ENCODE data around the gene ZSCAN5A.
"Not testable (repeated sequence)": the region's sequence is repeated elsewhere in the genome, so short reads cannot be mapped to it uniquely, and the experiment has no call there.

Gene ZSCAN5A

GRCh38 chr19:56308792-56309191, 5.8 kb downstream of the ZSCAN5A start:
- Mint-ChIP-seq H3K4me1 (ENCODE audit: low read depth) (peaks cover 32% of the 10 kb centered on the region), H3K27ac (no peak overlapping the region), H3K4me3 (no peak overlapping the region), H3K9me3 (no peaks in the 10 kb centered on the region), H3K36me3 (ENCODE audit: low read depth) (peaks cover 78% of the 10 kb centered on the region), H3K27me3 (no peaks in the 10 kb centered on the region)
- intact Hi-C loops (cut with micrococcal nuclease), result loop anchor here (1.0 to 10.0 kb wide), 2 partner anchors 25 to 54 kb away; no protein-coding TSS in a partner anchor

- Mint-ChIP-seq H3K4me1 (ENCODE audit: low read depth) (peaks cover 16% of the 10 kb centered on the region), H3K36me3 (ENCODE audit: low read depth) (peaks cover 81% of the 10 kb centered on the region)
- not testable (repeated sequence) for H3K4me3 Mint-ChIP-seq, H3K27me3 Mint-ChIP-seq, H3K27ac Mint-ChIP-seq, H3K9me3 Mint-ChIP-seq
- intact Hi-C loops (cut with micrococcal nuclease), result loop anchor here (10.0 kb wide), 1 partner anchor 52 kb away; no protein-coding TSS in a partner anchor
These were observed 7.6 kb downstream of the ZSCAN5A start for GRCh38 chr19:56307062-56307461.

- Mint-ChIP-seq H3K4me3 (no peak overlapping the region), H3K4me1 (ENCODE audit: low read depth) (peaks cover 23% of the 10 kb centered on the region), H3K27me3 (no peaks in the 10 kb centered on the region), H3K36me3 (ENCODE audit: low read depth) (peaks cover 89% of the 10 kb centered on the region), H3K9me3 (peaks cover 19% of the 10 kb centered on the region), H3K27ac (no peak overlapping the region)
- intact Hi-C loops (cut with micrococcal nuclease), result loop anchor here (10.0 kb wide), 1 partner anchor 51 kb away; no protein-coding TSS in a partner anchor
These were observed 8.6 kb downstream of the ZSCAN5A start for GRCh38 chr19:56306016-56306415.

GRCh38 chr19:56304243-56304642, 10.4 kb downstream of the ZSCAN5A start:
- H3K4me1 Mint-ChIP-seq (ENCODE audit: low read depth), result peaks cover 19% of the 10 kb centered on the region
- intact Hi-C loops (cut with micrococcal nuclease), result loop anchor here (10.0 kb wide), 1 partner anchor 49 kb away; no protein-coding TSS in a partner anchor
- H3K4me3 Mint-ChIP-seq, result no peak overlapping the region
- H3K9me3 Mint-ChIP-seq, result peaks cover 19% of the 10 kb centered on the region
- H3K27me3 Mint-ChIP-seq, result no peaks in the 10 kb centered on the region
- H3K36me3 Mint-ChIP-seq (ENCODE audit: low read depth), result peaks cover 83% of the 10 kb centered on the region
- H3K27ac Mint-ChIP-seq, result no peak overlapping the region

- Mint-ChIP-seq H3K9me3 (peaks cover 19% of the 10 kb centered on the region), H3K27me3 (no peaks in the 10 kb centered on the region), H3K36me3 (ENCODE audit: low read depth) (peaks cover 75% of the 10 kb centered on the region), H3K4me1 (ENCODE audit: low read depth) (peaks cover 19% of the 10 kb centered on the region), H3K4me3 (no peak overlapping the region), H3K27ac (peak overlapping the region; percentile 65)
- intact Hi-C loops (cut with micrococcal nuclease), result loop anchor here (10.0 kb wide), 1 partner anchor 47 kb away; no protein-coding TSS in a partner anchor
These were observed 12.6 kb downstream of the ZSCAN5A start for GRCh38 chr19:56301886-56302620.

- intact Hi-C loops (cut with micrococcal nuclease), result loop anchor here (10.0 kb wide), 1 partner anchor 46 kb away; no protein-coding TSS in a partner anchor
- H3K9me3 Mint-ChIP-seq, result peaks cover 19% of the 10 kb centered on the region
- H3K4me3 Mint-ChIP-seq, result no peak overlapping the region
- no peaks in the 10 kb centered on the region for H3K27me3 Mint-ChIP-seq
- H3K27ac Mint-ChIP-seq, result peak overlapping the region; percentile 65
- H3K36me3 Mint-ChIP-seq (ENCODE audit: low read depth), result peaks cover 80% of the 10 kb centered on the region
- H3K4me1 Mint-ChIP-seq (ENCODE audit: low read depth), result peaks cover 19% of the 10 kb centered on the region
These were observed 13.5 kb downstream of the ZSCAN5A start for GRCh38 chr19:56301155-56301554.

GRCh38 chr19:56299688-56300087, 15.0 kb downstream of the ZSCAN5A start:
- peaks cover 14% of the 10 kb centered on the region for H3K4me1 Mint-ChIP-seq (ENCODE audit: low read depth)
- no peaks in the 10 kb centered on the region for H3K27me3 Mint-ChIP-seq
- H3K36me3 Mint-ChIP-seq (ENCODE audit: low read depth), result peaks cover 80% of the 10 kb centered on the region
- H3K4me3 Mint-ChIP-seq, result no peak overlapping the region
- peaks cover 19% of the 10 kb centered on the region for H3K9me3 Mint-ChIP-seq
- intact Hi-C loops (cut with micrococcal nuclease), result loop anchor here (10.0 kb wide), 1 partner anchor 45 kb away; no protein-coding TSS in a partner anchor
- no peak overlapping the region for H3K27ac Mint-ChIP-seq

- H3K9me3 Mint-ChIP-seq, result peaks cover 8% of the 10 kb centered on the region
- intact Hi-C loops (cut with micrococcal nuclease), result no loop called here
- no peak overlapping the region for H3K4me3 Mint-ChIP-seq
- H3K36me3 Mint-ChIP-seq (ENCODE audit: low read depth), result peaks cover 78% of the 10 kb centered on the region
- no peaks in the 10 kb centered on the region for H3K27me3 Mint-ChIP-seq
- peaks cover 18% of the 10 kb centered on the region for H3K4me1 Mint-ChIP-seq (ENCODE audit: low read depth)
- H3K27ac Mint-ChIP-seq, result no peak overlapping the region
These were observed 17.6 kb downstream of the ZSCAN5A start for GRCh38 chr19:56297010-56297409.

- no peak overlapping the region for H3K27ac Mint-ChIP-seq
- H3K36me3 Mint-ChIP-seq (ENCODE audit: low read depth), result peaks cover 72% of the 10 kb centered on the region
- intact Hi-C loops (cut with micrococcal nuclease), result no loop called here
- no peaks in the 10 kb centered on the region for H3K9me3 Mint-ChIP-seq
- no peak overlapping the region for H3K4me3 Mint-ChIP-seq
- H3K27me3 Mint-ChIP-seq, result no peaks in the 10 kb centered on the region
- H3K4me1 Mint-ChIP-seq (ENCODE audit: low read depth), result peaks cover 8% of the 10 kb centered on the region
These were observed 18.8 kb downstream of the ZSCAN5A start for GRCh38 chr19:56295531-56296455.

GRCh38 chr19:56294549-56294948, 20.1 kb downstream of the ZSCAN5A start:
- H3K36me3 Mint-ChIP-seq (ENCODE audit: low read depth), result peaks cover 71% of the 10 kb centered on the region
- intact Hi-C loops (cut with micrococcal nuclease), result no loop called here
- H3K4me1 Mint-ChIP-seq (ENCODE audit: low read depth), result peaks cover 6% of the 10 kb centered on the region
- H3K27ac Mint-ChIP-seq, result no peak overlapping the region
- H3K27me3 Mint-ChIP-seq, result no peaks in the 10 kb centered on the region
- H3K9me3 Mint-ChIP-seq, result no peaks in the 10 kb centered on the region
- no peak overlapping the region for H3K4me3 Mint-ChIP-seq

GRCh38 chr19:56291867-56292266, 22.8 kb downstream of the ZSCAN5A start:
- peaks cover 6% of the 10 kb centered on the region for H3K4me1 Mint-ChIP-seq (ENCODE audit: low read depth)
- H3K4me3 Mint-ChIP-seq, result no peak overlapping the region
- H3K27me3 Mint-ChIP-seq, result no peaks in the 10 kb centered on the region
- H3K27ac Mint-ChIP-seq, result no peak overlapping the region
- H3K9me3 Mint-ChIP-seq, result no peaks in the 10 kb centered on the region
- peaks cover 81% of the 10 kb centered on the region for H3K36me3 Mint-ChIP-seq (ENCODE audit: low read depth)
- intact Hi-C loops (cut with micrococcal nuclease), result no loop called here

GRCh38 chr19:56290104-56290503, 24.5 kb downstream of the ZSCAN5A start:
- Mint-ChIP-seq H3K27me3 (no peaks in the 10 kb centered on the region), H3K9me3 (no peaks in the 10 kb centered on the region), H3K27ac (no peak overlapping the region), H3K36me3 (ENCODE audit: low read depth) (peaks cover 69% of the 10 kb centered on the region), H3K4me1 (ENCODE audit: low read depth) (peaks cover 6% of the 10 kb centered on the region), H3K4me3 (no peak overlapping the region)
- intact Hi-C loops (cut with micrococcal nuclease), result no loop called here

- Mint-ChIP-seq H3K36me3 (ENCODE audit: low read depth) (peaks cover 33% of the 10 kb centered on the region), H3K4me1 (ENCODE audit: low read depth) (peaks cover 20% of the 10 kb centered on the region), H3K27me3 (no peaks in the 10 kb centered on the region), H3K9me3 (no peaks in the 10 kb centered on the region), H3K4me3 (no peak overlapping the region), H3K27ac (no peak overlapping the region)
- intact Hi-C loops (cut with micrococcal nuclease), result no loop called here
These were observed 29.9 kb downstream of the ZSCAN5A start for GRCh38 chr19:56284746-56285145.

- peaks cover 20% of the 10 kb centered on the region for H3K4me1 Mint-ChIP-seq (ENCODE audit: low read depth)
- H3K27me3 Mint-ChIP-seq, result no peaks in the 10 kb centered on the region
- intact Hi-C loops (cut with micrococcal nuclease), result no loop called here
- no peak overlapping the region for H3K4me3 Mint-ChIP-seq
- H3K9me3 Mint-ChIP-seq, result no peaks in the 10 kb centered on the region
- H3K36me3 Mint-ChIP-seq (ENCODE audit: low read depth), result peaks cover 26% of the 10 kb centered on the region
- peak overlapping the region; percentile 43 for H3K27ac Mint-ChIP-seq
These were observed 31.8 kb downstream of the ZSCAN5A start for GRCh38 chr19:56282809-56283208.
